ENCODE results near the gene ARHGAP1. TPM values are rescaled to one million over a fixed set of nuclear protein-coding genes. Genes with fewer than 3 reads are reported as not detected.

The ARHGAP1 gene
- total RNA-seq, 2 experiments from 2014 or later = 33.7 to 36.3 TPM

DNA sequence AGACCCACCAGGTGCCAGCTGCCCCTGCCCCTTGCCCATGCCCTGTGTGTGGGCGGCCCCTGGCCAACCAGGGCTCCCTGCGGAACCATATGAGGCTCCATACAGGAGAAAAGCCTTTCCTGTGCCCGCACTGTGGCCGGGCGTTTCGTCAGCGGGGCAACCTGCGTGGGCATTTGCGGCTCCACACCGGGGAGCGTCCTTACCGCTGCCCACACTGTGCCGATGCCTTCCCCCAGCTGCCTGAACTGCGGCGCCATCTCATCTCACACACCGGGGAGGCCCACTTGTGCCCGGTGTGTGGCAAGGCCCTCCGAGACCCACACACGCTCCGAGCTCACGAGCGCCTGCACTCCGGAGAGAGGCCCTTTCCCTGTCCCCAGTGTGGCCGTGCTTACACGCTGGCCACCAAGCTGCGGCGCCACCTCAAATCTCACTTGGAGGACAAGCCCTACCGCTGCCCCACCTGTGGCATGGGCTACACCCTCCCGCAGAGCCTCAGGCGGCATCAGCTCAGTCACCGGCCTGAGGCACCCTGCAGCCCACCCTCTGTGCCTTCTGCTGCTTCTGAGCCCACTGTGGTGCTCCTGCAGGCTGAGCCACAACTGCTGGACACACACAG lies 4.8 kb upstream of the ARHGAP1 start:
- Histone ChIP-seq H3K4me1 (ENCODE audit: insufficient read depth, low read length) (peaks cover 20% of the 10 kb centered on the region), H3K9me3 (ENCODE audit: control insufficient read depth in 1 of 2, insufficient read depth in 1 of 2, low read length in 2 of 2) (no peaks in the 10 kb centered on the region), H3K27ac (ENCODE audit: low read depth in 1 of 2, low read length in 2 of 2) (no peak overlapping the region), H3K27me3 (ENCODE audit: control insufficient read depth in 1 of 2, insufficient read depth in 2 of 2, low read length in 2 of 2) (no peaks in the 10 kb centered on the region), H3K36me3 (ENCODE audit: insufficient read depth, low read length) (peaks cover 52% of the 10 kb centered on the region), H3K4me3 (ENCODE audit: low read length) (no peak overlapping the region)
- CTCF ChIA-PET = no interaction called here
- Mint-ChIP-seq H3K4me1 (ENCODE audit: low read depth) (peaks cover 36% of the 10 kb centered on the region), H3K27me3 (no peaks in the 10 kb centered on the region), H3K9me3 (no peaks in the 10 kb centered on the region), H3K27ac (no peak overlapping the region), H3K4me3 (peak overlapping the region; percentile 51), H3K36me3 (ENCODE audit: low read depth) (peaks cover 74% of the 10 kb centered on the region)
- intact Hi-C loops (cut with DNase I, micrococcal nuclease) = loop anchor here in 1 of 2 experiments (10.0 kb wide), 3 partner anchors 470 to 870 kb away; partner anchors contain the start of genes ARFGAP2, KBTBD4, MADD and NDUFS3
- POLR2A ChIA-PET = interaction anchor here (0.8 kb wide), 1 partner anchor 10 kb away, joined by 3 read pairs; no protein-coding TSS in a partner anchor
- TF ChIP-seq, protein P1, sequence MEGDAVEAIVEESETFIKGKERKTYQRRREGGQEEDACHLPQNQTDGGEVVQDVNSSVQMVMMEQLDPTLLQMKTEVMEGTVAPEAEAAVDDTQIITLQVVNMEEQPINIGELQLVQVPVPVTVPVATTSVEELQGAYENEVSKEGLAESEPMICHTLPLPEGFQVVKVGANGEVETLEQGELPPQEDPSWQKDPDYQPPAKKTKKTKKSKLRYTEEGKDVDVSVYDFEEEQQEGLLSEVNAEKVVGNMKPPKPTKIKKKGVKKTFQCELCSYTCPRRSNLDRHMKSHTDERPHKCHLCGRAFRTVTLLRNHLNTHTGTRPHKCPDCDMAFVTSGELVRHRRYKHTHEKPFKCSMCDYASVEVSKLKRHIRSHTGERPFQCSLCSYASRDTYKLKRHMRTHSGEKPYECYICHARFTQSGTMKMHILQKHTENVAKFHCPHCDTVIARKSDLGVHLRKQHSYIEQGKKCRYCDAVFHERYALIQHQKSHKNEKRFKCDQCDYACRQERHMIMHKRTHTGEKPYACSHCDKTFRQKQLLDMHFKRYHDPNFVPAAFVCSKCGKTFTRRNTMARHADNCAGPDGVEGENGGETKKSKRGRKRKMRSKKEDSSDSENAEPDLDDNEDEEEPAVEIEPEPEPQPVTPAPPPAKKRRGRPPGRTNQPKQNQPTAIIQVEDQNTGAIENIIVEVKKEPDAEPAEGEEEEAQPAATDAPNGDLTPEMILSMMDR (IDR thresholded peaks at IDR 0.05) = no peak
- ATAC-seq (ENCODE audit: poor library complexity) = no peak
- DNase-seq = no peak

DNA sequence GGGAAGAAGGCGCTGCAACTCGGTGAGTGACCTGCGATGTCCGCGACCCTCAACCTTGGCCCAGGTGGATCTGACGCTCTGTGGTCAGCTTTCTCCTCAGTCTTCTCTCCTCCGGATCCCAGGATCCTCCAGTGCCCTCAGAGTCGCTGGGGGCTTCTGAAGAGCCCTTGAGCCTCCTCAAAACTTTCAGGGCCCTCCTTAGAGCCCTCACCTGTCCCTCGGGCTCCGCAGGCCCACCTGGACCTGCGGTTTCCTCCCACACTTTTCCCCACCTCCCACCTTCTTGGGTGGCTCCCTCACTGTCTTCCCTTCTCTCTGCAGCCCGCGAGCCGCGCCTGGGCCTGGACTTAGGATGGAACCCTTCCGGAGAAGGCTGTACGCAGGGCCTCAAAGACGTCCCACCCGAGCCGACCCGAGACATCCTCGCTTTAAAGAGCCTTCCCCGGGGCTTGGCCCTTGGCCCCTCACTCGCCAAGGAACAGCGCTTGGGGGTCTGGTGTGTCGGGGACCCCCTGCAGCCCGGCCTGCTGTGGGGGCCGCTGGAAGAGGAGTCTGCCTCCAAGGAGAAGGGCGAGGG lies 747 bp upstream of the ARHGAP1 start:
- peak in 1 of 14 experiments; percentile 2 for DNase-seq
- no peaks in the 10 kb centered on the region for H3K9me3 Mint-ChIP-seq
- TF ChIP-seq, protein P1 (IDR thresholded peaks at IDR 0.05) = no peak
- H3K4me3 ChIP-seq (ENCODE audit: low read length) = peak overlapping the region; percentile 84
- peak overlapping the region; percentile 72 to 78 for H3K27ac ChIP-seq (ENCODE audit: low read depth in 1 of 2, low read length in 2 of 2)
- H3K27me3 Mint-ChIP-seq = no peaks in the 10 kb centered on the region
- H3K9me3 ChIP-seq (ENCODE audit: control insufficient read depth in 1 of 2, insufficient read depth in 1 of 2, low read length in 2 of 2) = no peaks in the 10 kb centered on the region
- peak overlapping the region; percentile 96 for H3K4me3 Mint-ChIP-seq
- H3K4me1 Mint-ChIP-seq (ENCODE audit: low read depth) = peaks cover 60% of the 10 kb centered on the region
- H3K36me3 Mint-ChIP-seq (ENCODE audit: low read depth) = peaks cover 76% of the 10 kb centered on the region
- H3K4me1 ChIP-seq (ENCODE audit: insufficient read depth, low read length) = peaks cover 55% of the 10 kb centered on the region
- ChIA-PET CTCF (interaction anchor here (0.9 to 1.2 kb wide), 2 partner anchors 30 to 84 kb away, joined by 4 to 5 read pairs; partner anchors contain the start of genes ATG13 and HARBI1), POLR2A (interaction anchor here (0.6 to 10.9 kb wide), 15 partner anchors 9 to 514 kb away, joined by 3 to 146 read pairs (median 4); partner anchors contain the start of genes AMBRA1, ATG13, DDB2 and F2)
- no peaks in the 10 kb centered on the region for H3K27me3 ChIP-seq (ENCODE audit: control insufficient read depth in 1 of 2, insufficient read depth in 2 of 2, low read length in 2 of 2)
- intact Hi-C loops (cut with DNase I, micrococcal nuclease) = loop anchor here in 1 of 2 experiments (2.0 to 10.0 kb wide), 8 partner anchors 84 to 874 kb away; partner anchors contain the start of genes ARFGAP2, ATG13, CSTPP1 and DDB2
- no peak for ATAC-seq (ENCODE audit: poor library complexity)
- peaks cover 45% of the 10 kb centered on the region for H3K36me3 ChIP-seq (ENCODE audit: insufficient read depth, low read length)
- H3K27ac Mint-ChIP-seq = peak overlapping the region; percentile 87

DNA sequence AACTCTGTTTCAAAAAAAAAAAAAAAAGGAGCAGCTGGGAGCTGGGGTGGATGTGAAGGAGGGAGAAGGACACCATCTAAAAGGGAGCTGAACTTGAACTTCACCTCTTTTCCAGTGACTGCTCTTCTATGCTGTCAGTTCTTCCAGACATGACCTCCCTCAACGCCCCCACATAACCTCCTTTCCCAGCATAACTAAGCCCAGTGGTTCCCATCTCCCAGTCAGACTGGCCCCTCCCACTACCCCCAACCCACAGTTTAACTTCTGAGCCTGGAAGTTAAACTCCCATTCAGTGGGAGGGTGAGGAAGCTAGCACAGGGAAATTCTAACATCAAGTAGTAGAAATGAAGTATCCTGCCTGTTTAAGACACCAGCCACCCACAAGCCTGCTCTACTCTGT lies 1.8 kb downstream of the ARHGAP1 start:
- Histone ChIP-seq H3K36me3 (ENCODE audit: insufficient read depth, low read length) (peaks cover 46% of the 10 kb centered on the region), H3K27ac (ENCODE audit: low read depth in 1 of 2, low read length in 2 of 2) (no peak overlapping the region), H3K27me3 (ENCODE audit: control insufficient read depth in 1 of 2, insufficient read depth in 2 of 2, low read length in 2 of 2) (no peaks in the 10 kb centered on the region), H3K9me3 (ENCODE audit: control insufficient read depth in 1 of 2, insufficient read depth in 1 of 2, low read length in 2 of 2) (no peaks in the 10 kb centered on the region), H3K4me3 (ENCODE audit: low read length) (no peak overlapping the region), H3K4me1 (ENCODE audit: insufficient read depth, low read length) (peaks cover 76% of the 10 kb centered on the region)
- POLR2A ChIA-PET = interaction anchor here (0.6 to 10.9 kb wide), 3 partner anchors 26 to 212 kb away, joined by 3 to 146 read pairs (median 3); no protein-coding TSS in a partner anchor
- Mint-ChIP-seq H3K4me1 (ENCODE audit: low read depth) (peaks cover 60% of the 10 kb centered on the region), H3K27ac (peak overlapping the region; percentile 65), H3K36me3 (ENCODE audit: low read depth) (peaks cover 74% of the 10 kb centered on the region), H3K27me3 (no peaks in the 10 kb centered on the region), H3K9me3 (no peaks in the 10 kb centered on the region), H3K4me3 (peak overlapping the region; percentile 96)
- TF ChIP-seq, protein P1 (IDR thresholded peaks at IDR 0.05) = no peak
- CTCF ChIA-PET = interaction anchor here (1.2 kb wide), 1 partner anchor 169 kb away, joined by 3 read pairs; no protein-coding TSS in a partner anchor
- DNase-seq = no peak
- ATAC-seq (ENCODE audit: poor library complexity) = no peak
- intact Hi-C loops (cut with DNase I, micrococcal nuclease) = loop anchor here in 1 of 2 experiments (10.0 kb wide), 1 partner anchor 584 kb away; no protein-coding TSS in a partner anchor
